GM23248 (cell line): ENCODE data around the gene PTDSS2.

ENCODE experiments used
- EZH2 ChIP-seq: fragments of 200-600 bp; sonication (generic); IDR thresholded peaks from 2 replicates; pipeline ENCODE4 v1.6.1; 2018; ENCODE audit warnings: antibody characterized with exemption, mild to moderate bottlenecking; ENCODE audit not compliant: insufficient read depth, poor library complexity, severe bottlenecking
- EZH2phosphoT487 ChIP-seq: fragments of 200-600 bp; sonication (generic); IDR thresholded peaks from 2 replicates; pipeline ENCODE4 v1.6.1; 2018; ENCODE audit warnings: antibody characterized with exemption, moderate library complexity, mild to moderate bottlenecking, low read depth; ENCODE audit not compliant: insufficient read depth

DNA sequence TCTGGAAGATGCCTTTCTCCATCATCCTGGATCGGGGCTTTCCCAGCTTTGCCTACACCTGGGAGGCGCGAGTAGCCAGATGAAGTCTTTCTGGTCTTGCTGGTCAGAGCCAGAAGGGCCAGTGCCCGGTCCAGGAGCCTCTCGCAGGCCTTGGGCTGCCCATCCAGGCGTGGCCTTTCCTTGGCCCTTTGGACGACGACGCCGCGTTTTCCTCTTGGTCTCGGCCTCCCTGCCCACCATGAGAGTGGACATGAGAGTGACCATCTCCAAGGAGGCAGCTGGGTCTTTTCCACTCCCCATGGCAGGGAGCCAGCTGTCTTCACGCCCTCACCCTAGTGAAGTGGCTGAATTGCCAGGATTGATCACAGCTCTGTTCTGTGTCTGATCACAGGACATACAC, 3.5 kb downstream of the PTDSS2 start:
- TF ChIP-seq EZH2 (no peak), EZH2phosphoT487 (no peak)
